BLaER1 (cell line): ENCODE measurements around the gene SSR1.
A peak's percentile ranks its signal among the peaks of the same experiment; 100 is the strongest.

Source experiments
- H3K27ac ChIP-seq: shearing (Covaris generic); formaldehyde crosslinking; 2 replicates; pipeline ENCODE4 v1.8.1; 2022
- H3K27me3 ChIP-seq: shearing (Covaris generic); formaldehyde crosslinking; 2 replicates; pipeline ENCODE4 v1.8.1; 2022
- H3K36me3 ChIP-seq: shearing (Covaris generic); formaldehyde crosslinking; 2 replicates; pipeline ENCODE4 v1.8.1; 2022
- H3K4me1 ChIP-seq: shearing (Covaris generic); formaldehyde crosslinking; 2 replicates; pipeline ENCODE4 v1.8.1; 2022
- H3K4me2 ChIP-seq: shearing (Covaris generic); formaldehyde crosslinking; 2 replicates; pipeline ENCODE4 v1.8.1; 2022
- H3K4me3 ChIP-seq: shearing (Covaris generic); formaldehyde crosslinking; 2 replicates; pipeline ENCODE4 v1.8.1; 2022
- H3K9ac ChIP-seq: shearing (Covaris generic); formaldehyde crosslinking; 2 replicates; pipeline ENCODE4 v1.8.1; 2022
- H3K9me3 ChIP-seq: shearing (Covaris generic); formaldehyde crosslinking; 2 replicates; pipeline ENCODE4 v1.8.1; 2022
- H4K20me1 ChIP-seq: shearing (Covaris generic); formaldehyde crosslinking; 2 replicates; pipeline ENCODE4 v1.8.1; 2022
- Cebpa-rat ChIP-seq: shearing (Covaris generic); IDR thresholded peaks from 2 replicates; pipeline ENCODE4 v1.8.1; 2022

SSR1 gene

GRCh38 chr6:7219310-7219709, 93.7 kb downstream of the SSR1 start:
- no peak overlapping the region for H3K4me2 ChIP-seq
- no peaks in the 10 kb centered on the region for H3K9me3 ChIP-seq
- H3K36me3 ChIP-seq = peaks cover 92% of the 10 kb centered on the region
- H3K27me3 ChIP-seq = no peaks in the 10 kb centered on the region
- H3K4me1 ChIP-seq = peaks cover 5% of the 10 kb centered on the region
- no peak overlapping the region for H3K27ac ChIP-seq
- no peak for TF ChIP-seq Cebpa-rat
- H3K9ac ChIP-seq = 0 out of 2 replicates have a peak overlapping the region, but pooled peaks have one; percentile 10
- no peak overlapping the region for H3K4me3 ChIP-seq
- H4K20me1 ChIP-seq = peaks cover 51% of the 10 kb centered on the region

- Histone ChIP-seq H3K27ac (no peak overlapping the region), H3K27me3 (no peaks in the 10 kb centered on the region), H4K20me1 (peaks cover 56% of the 10 kb centered on the region), H3K36me3 (peaks cover 97% of the 10 kb centered on the region), H3K9me3 (no peaks in the 10 kb centered on the region), H3K4me1 (no peaks in the 10 kb centered on the region), H3K4me3 (no peak overlapping the region), H3K4me2 (no peak overlapping the region), H3K9ac (no peak overlapping the region)
- no peak for TF ChIP-seq Cebpa-rat
Measured at GRCh38 chr6:7218406-7218988, 94.5 kb downstream of the SSR1 start.
